Endometrial microvascular endothelial cells (primary cell): ENCODE results near the gene PAPSS1. TPM values are rescaled to one million over a fixed set of nuclear protein-coding genes. Genes with fewer than 3 reads are reported as not detected.

ENCODE experiments used
- in situ Hi-C: cut with HindIII; loops from 2 replicates; pipeline ENCODE4 v1.10.0; 2017; ENCODE audit warnings: low sequenced_read_pairs, low pct_unique_long_range_greater_than_20kb; ENCODE audit errors: inconsistent ontology term
- total RNA-seq: library from RNA; depleted of rRNA; stranded (reverse); fragments of >200 nt; gene quantifications from one replicate; pipeline ENCODE4 v1.2.3, GENCODE V29; 2015; ENCODE audit errors: inconsistent ontology term

PAPSS1 gene
- total RNA-seq, 1 donor from 2014 or later = 45.2 TPM

- in situ Hi-C loops = no loop called here
Measured at GRCh38 chr4:107593230-107593629, 126.8 kb downstream of the PAPSS1 start.

DNA sequence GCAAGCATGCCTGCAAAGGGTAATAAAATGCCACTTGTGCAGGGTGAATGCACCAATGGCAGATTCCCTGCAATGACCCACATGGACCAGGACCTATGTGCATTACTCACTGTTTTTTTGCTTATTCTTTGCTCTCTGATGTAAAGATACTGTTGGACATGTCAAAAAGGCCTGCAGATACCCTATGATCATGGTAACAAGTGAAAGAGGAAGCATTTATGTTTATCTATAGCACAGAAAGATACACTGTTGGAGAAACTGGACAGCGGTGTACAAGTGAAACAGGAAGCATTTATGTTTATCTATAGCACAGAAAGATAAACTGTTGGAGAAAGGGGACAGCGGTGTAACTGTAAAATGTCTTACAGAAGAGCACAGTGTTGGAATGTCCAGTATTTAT lies 127.5 kb downstream of the PAPSS1 start:
- in situ Hi-C loops = no loop called here

DNA sequence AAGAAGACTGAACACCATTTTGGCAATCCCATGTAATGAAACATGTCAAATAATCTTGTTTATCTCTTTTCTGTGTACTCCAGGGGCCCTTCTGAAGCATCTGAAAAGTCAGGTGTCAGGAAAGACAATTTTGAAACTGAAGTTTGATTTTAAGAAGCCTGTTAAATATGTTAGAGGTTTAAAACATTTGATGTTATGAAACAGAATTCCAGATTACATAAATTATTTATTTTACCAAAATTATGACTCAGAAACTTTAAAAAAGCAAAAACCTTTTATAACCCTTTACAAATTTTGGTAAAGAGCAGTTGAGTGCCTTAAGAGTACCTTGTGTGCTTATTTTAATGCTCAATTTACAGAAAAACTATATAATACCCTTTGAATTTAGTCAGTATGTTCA lies 130.8 kb downstream of the PAPSS1 start:
- in situ Hi-C loops = no loop called here

GRCh38 chr4:107586371-107586770 lies 133.7 kb downstream of the PAPSS1 start:
- in situ Hi-C loops = no loop called here

GRCh38 chr4:107579099-107579498 lies 140.9 kb downstream of the PAPSS1 start:
- in situ Hi-C loops = no loop called here

DNA sequence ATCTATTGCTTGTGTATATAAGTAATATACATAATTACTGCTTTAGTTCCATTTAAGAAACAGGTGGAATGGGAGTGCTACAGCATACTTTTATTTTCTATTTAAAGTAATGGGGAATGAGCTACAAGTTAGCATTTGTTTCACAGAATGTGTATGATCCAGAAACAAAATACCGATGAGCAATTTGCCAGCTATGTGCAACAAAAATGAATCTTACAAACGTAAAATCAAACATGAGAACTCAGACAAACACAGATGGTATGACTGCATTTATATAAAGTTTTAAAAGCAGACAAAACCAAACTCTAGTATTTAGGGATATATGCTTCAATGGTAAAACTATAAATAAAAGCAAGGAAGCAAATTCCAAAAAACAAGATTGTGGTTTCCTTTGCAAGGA lies 141.7 kb downstream of the PAPSS1 start:
- in situ Hi-C loops = no loop called here

GRCh38 chr4:107577743-107578142 lies 142.3 kb downstream of the PAPSS1 start:
- in situ Hi-C loops = no loop called here

GRCh38 chr4:107575243-107575642 lies 144.8 kb downstream of the PAPSS1 start:
- in situ Hi-C loops = no loop called here

DNA sequence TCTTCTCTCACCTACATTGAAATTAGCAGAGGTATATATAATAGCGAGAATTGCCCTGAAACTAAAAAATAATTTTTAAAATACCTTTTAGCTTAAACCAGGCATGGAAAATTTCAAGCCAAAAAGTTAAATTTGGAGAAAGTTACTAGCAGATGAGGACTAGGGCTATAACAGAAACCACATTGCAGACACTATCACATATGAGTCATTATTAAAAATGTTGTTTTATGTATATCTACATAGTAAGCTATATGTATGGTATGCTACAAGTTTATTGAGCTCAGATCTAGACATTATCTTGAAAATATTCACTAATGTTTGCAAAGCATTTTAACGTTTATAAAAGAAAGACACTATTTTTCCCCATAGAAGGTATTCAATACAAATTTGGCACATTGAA lies 147.8 kb downstream of the PAPSS1 start:
- in situ Hi-C loops = no loop called here

DNA sequence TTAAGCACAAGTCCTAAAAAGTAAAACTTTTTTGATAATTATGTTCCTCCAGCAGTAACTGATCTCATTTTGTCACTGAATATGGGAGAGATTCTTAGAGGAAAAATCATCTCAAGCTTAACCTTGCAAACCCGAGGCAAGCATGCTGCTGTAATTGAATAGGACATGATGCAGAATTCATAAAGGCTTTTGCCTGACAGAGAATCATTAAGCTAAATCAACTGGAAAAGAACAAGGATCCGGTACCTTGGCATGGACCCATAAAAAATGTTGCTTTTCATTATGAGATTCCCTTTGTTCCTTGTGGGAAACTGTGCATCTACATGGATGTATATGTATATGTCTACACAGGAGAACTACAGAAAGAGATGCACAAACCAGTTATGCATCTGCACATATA lies 149.1 kb downstream of the PAPSS1 start:
- in situ Hi-C loops = no loop called here

DNA sequence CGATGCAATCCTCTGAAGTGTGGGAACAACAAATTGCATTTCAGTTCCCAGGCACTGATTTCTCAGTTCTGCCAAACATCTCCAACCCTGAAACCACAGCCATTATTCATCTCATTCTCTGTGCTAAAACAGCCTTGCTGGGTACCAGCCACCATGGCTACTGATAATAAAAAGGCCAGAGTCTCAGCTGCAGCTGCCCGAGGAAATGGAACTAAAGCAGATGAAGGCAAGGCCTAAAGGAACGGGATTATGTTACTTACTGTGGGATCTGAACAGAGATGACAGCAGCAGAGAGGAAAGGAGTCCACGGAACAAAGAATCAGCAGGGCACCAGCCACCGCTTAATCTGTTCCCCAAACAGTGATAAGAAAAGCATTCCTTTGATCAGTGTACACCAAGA lies 155.7 kb downstream of the PAPSS1 start:
- in situ Hi-C loops = no loop called here

Other genes with a start within 250 kb of the PAPSS1 start
- gene SGMS2, start 104.7 kb upstream of the PAPSS1 start, total RNA-seq = 84.4 TPM
- 8.5 TPM for gene CYP2U1, start 211.3 kb upstream of the PAPSS1 start, total RNA-seq